KBM-7 (cell line): ENCODE measurements around the gene OVOL3.
"Not testable (repeated sequence)": the region's sequence is repeated elsewhere in the genome, so short reads cannot be mapped to it uniquely, and the experiment has no call there.

Experiments used
- DNase-seq: peaks from one replicate; pipeline ENCODE4 v3.0.0-alpha.2; 2015
- in situ Hi-C: fragments of 300-500 bp; cut with MboI; formaldehyde crosslinking; loops from 2 replicates; pipeline ENCODE4 v1.14.3; 2020; ENCODE audit warnings: low sequenced_read_pairs, low pct_unique_long_range_greater_than_20kb, mixed read lengths

The OVOL3 gene

DNA sequence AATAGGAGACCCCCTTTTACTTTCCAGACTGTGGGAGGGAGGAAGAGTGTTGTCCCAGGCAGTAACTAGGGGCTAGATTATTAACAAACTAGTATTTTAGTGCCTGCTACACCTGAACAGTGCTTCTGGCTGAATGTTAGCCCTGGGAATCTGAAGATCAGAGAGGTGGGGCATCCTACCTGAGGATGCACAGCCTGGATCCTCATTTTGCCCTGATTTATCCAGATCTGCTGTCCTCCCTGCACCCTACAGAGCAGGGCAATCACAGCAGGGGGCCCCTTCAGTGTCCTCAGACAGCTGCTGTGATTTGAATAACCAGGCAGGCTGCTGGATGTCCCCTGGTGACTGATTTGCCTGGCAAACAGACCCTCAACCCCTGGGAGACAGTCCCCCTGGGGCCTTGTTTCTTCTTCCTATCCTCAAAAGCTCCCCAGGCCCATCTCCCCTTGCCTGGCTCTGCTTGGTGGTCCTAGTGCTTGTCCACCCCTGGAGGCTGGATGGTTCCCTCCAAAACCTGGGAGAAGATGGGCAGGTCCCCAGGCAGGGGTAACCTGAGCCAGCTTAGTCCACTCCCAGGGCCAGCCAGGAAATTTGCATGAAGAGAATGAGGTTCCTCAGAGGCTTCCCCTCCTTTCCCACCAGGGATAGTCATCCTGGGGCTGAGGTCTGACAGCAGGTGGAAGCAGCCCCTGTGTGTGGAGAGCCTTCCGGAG, at the start of gene OVOL3:
OVOL3 (plus strand) TSS at position 657 of the 713 bp plus-strand sequence. CDS start 60 bp downstream, outside the sequence.
- in situ Hi-C loops: no loop called here
- no peak for DNase-seq

DNA sequence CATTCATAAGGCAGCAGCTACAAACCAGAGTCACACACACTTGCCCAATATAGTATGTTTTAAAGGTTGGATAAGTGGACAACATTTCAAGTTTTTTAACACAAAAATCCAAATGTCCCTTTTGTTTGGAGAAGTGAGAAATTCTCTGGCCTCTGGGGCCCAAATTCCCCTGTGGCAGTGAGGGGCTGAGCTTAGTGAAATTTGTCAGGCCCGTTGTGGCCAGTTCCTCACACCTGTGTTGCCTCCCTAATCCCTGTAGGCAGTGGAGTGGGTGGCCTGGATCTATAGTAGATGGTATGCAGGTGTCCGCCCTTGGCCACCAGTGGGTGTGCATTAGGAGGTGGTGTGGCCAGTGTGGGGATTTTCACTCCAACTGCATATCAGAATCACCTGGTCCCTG, 49.6 kb upstream of the OVOL3 start:
- in situ Hi-C loops: no loop called here
- DNase-seq: no peak

- in situ Hi-C loops: no loop called here
Measured at GRCh38 chr19:36064826-36065225, 46.1 kb upstream of the OVOL3 start.

DNA sequence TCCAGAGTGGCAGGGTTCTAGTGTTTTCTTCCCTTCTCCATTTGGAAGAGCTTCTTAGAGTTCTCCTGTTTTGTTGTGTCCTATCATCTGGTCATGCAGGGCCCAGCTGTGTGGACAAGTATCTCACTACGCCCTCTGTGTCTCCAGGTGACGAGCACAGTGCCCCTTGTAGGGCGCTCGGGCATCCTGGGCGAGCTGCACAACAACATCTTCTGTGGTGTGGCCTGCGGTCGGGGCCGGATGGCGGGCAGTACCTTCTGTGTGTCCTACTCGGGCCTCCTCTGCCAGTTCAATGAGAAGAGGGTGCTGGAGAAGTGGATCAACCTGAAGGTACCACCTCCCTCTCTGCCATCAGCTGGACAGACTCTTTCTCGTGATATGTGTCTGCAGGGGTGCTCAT, 43.3 kb upstream of the OVOL3 start:
- in situ Hi-C loops: no loop called here
- DNase-seq: no peak

More at GRCh38 chr19:36064826-36065225, 46.1 kb upstream of the OVOL3 start:
- no peak for DNase-seq

GRCh38 chr19:36068810-36069499, 42.0 kb upstream of the OVOL3 start:
- DNase-seq, in situ Hi-C loops: not testable (repeated sequence)

DNA sequence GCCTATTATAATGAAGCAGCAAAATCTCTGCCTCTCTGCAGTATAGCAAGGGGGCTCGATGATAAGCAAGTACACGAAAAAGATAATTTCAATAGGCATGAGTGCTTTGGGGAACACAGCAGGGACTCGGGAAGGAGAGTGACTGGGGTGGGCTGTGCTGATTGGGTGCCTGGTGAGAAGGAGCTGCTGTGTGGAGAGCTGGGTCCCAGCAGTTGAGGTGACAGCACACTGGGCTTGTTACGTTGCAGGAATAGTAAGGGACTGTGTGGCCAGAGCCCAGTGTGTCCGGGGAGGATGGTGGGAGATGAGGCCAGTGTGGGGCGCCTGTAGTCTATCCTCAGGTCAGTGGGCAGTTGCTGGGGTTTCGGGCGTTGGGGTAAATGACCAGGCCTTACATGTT, 38.9 kb upstream of the OVOL3 start:
- in situ Hi-C loops: no loop called here
- DNase-seq: no peak

- in situ Hi-C loops: no loop called here
Measured at GRCh38 chr19:36073121-36073876, 37.6 kb upstream of the OVOL3 start.

DNA sequence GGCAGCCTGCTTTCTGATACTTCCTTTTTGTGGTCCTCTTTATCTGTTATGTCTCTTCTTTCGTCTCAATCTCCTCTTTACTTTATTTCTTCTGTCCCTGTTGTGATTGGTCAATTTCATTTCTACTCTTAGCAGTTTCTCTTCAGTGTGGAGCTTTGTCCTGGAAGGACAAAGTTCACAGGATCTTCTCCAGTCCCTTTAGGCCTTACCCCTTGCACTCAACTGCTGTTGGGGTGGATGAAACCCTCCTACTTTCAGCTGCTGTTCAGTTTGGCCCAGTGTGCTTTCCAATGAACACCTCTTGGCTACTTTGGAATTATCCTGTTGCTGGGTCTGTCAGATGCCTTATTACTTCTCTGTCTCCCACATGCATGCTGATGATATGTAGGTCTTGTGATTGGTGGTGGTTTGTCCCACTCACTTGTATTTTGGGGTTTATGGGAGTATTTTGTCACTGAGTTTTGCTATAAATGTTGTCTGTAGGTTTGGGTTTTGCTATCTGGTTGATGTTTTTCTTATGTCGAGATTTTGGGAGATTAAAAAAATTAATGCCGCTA, 31.5 kb upstream of the OVOL3 start:
- in situ Hi-C loops: no loop called here
- DNase-seq: no peak

More at GRCh38 chr19:36073121-36073876, 37.6 kb upstream of the OVOL3 start:
- no peak for DNase-seq

- in situ Hi-C loops: no loop called here
- no peak for DNase-seq
Measured at GRCh38 chr19:36081385-36081784, 29.6 kb upstream of the OVOL3 start.

DNA sequence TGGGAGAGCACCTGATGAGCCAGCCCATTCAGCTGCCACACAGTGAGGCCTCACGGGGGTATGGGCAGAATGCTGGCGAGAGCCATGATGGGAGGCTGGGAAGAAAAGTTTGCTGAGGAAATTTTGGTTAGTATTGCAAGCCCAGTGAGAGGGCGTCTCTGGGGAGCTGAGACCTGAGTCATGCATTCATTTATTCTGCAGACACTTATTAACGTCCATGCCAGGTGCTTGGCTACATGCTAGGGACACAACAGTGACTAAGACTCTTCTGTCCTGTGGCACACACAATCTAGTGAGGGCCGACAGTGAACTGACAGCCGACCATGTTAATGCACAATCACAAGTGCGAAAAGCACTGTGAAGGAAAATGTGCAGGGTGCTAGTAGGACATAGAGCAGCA, 29.0 kb upstream of the OVOL3 start:
- in situ Hi-C loops: no loop called here
- DNase-seq: no peak

- in situ Hi-C loops: no loop called here
- DNase-seq: no peak
Measured at GRCh38 chr19:36082916-36083315, 28.0 kb upstream of the OVOL3 start.

- no peak for DNase-seq
- in situ Hi-C loops: no loop called here
Measured at GRCh38 chr19:36084231-36085009, 26.5 kb upstream of the OVOL3 start.

GRCh38 chr19:36086326-36086725, 24.6 kb upstream of the OVOL3 start:
- DNase-seq: no peak
- in situ Hi-C loops: no loop called here

- DNase-seq: no peak
- in situ Hi-C loops: no loop called here
Measured at GRCh38 chr19:36089847-36090246, 21.1 kb upstream of the OVOL3 start.

- in situ Hi-C loops: no loop called here
Measured at GRCh38 chr19:36090910-36091695, 19.8 kb upstream of the OVOL3 start.

GRCh38 chr19:36092566-36092965, 18.4 kb upstream of the OVOL3 start:
- in situ Hi-C loops: no loop called here
- no peak for DNase-seq

More at GRCh38 chr19:36090910-36091695, 19.8 kb upstream of the OVOL3 start:
- no peak for DNase-seq

DNA sequence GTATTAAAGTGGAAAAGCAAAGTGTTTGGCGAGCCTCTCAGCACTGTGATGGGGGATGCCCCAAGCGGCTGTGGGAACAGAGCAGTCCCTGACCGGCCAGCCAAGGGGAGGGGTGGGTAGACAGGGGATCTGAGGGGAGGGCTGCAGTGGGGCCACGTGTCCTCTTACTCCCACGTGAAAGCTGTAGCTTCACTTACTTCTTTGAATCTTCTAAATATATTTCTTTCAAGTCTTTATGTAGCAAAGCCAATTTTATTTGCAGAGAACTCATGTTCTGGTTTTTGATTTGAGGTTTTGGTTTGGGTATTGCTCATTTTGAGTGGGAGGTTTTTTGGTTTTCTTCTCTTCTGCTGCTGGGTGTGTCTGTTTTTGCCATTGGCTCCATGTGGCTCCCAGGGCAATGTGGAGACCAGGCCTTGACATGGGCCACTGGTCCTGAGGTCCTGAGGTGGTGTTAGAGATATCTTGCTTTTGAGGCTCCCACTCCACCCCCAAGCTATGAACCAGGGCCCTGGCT, 17.7 kb upstream of the OVOL3 start:
- DNase-seq: no peak
- in situ Hi-C loops: no loop called here

GRCh38 chr19:36093687-36094086, 17.3 kb upstream of the OVOL3 start:
- DNase-seq: no peak
- in situ Hi-C loops: no loop called here
